ENCODE results near the gene C5AR2. TPM values are rescaled to one million over a fixed set of nuclear protein-coding genes. Genes with fewer than 3 reads are reported as not detected.
"Not testable (repeated sequence)": the region's sequence is repeated elsewhere in the genome, so short reads cannot be mapped to it uniquely, and the experiment has no call there.

The C5AR2 gene
- total RNA-seq (2014; rRNA removed; shearing (Covaris generic)): 0.17 TPM in 1 of 2 replicates, not detected in the other

- DNase-seq (ENCODE audit: low read depth): peak; percentile 38
Observed at GRCh38 chr19:47331931-47332547, at the start of gene C5AR2. C5AR2 (plus strand) TSS chr19:47332175; CDS start chr19:47340800, 8,625 bp downstream.

- DNase-seq (ENCODE audit: low read depth): no peak
Observed at GRCh38 chr19:47283405-47284059, 48.4 kb upstream of the C5AR2 start.

GRCh38 chr19:47284324-47284899 lies 47.6 kb upstream of the C5AR2 start:
- peak; percentile 46 for DNase-seq (ENCODE audit: low read depth)

- DNase-seq (ENCODE audit: low read depth): peak; percentile 74
Observed at GRCh38 chr19:47296036-47296435, 35.9 kb upstream of the C5AR2 start.

- DNase-seq (ENCODE audit: low read depth): not testable (repeated sequence)
Observed at GRCh38 chr19:47300867-47301266, 31.1 kb upstream of the C5AR2 start.

GRCh38 chr19:47302249-47302648 lies 29.7 kb upstream of the C5AR2 start:
- DNase-seq (ENCODE audit: low read depth): no peak

- DNase-seq (ENCODE audit: low read depth): no peak
Observed at GRCh38 chr19:47303966-47304365, 28.0 kb upstream of the C5AR2 start.

GRCh38 chr19:47305309-47305751 lies 26.6 kb upstream of the C5AR2 start:
- peak; percentile 80 for DNase-seq (ENCODE audit: low read depth)

- DNase-seq (ENCODE audit: low read depth): no peak
Observed at GRCh38 chr19:47306303-47306702, 25.7 kb upstream of the C5AR2 start.

GRCh38 chr19:47309038-47309437 lies 22.9 kb upstream of the C5AR2 start:
- no peak for DNase-seq (ENCODE audit: low read depth)

- DNase-seq (ENCODE audit: low read depth): no peak
Observed at GRCh38 chr19:47309608-47310007, 22.4 kb upstream of the C5AR2 start, which contains the start of gene C5AR1. C5AR1 (plus strand) TSS chr19:47309861; CDS start chr19:47309896, 35 bp downstream.

- DNase-seq (ENCODE audit: low read depth): no peak
Observed at GRCh38 chr19:47310323-47310722, 21.7 kb upstream of the C5AR2 start.

GRCh38 chr19:47310819-47311218 lies 21.2 kb upstream of the C5AR2 start:
- DNase-seq (ENCODE audit: low read depth): peak; percentile 49

- DNase-seq (ENCODE audit: low read depth): no peak
Observed at GRCh38 chr19:47312366-47313006, 19.5 kb upstream of the C5AR2 start.

GRCh38 chr19:47313754-47314295 lies 18.1 kb upstream of the C5AR2 start:
- DNase-seq (ENCODE audit: low read depth): no peak

- DNase-seq (ENCODE audit: low read depth): peak; percentile 92
Observed at GRCh38 chr19:47315125-47315821, 16.7 kb upstream of the C5AR2 start.

GRCh38 chr19:47316513-47316912 lies 15.5 kb upstream of the C5AR2 start:
- DNase-seq (ENCODE audit: low read depth): no peak

- DNase-seq (ENCODE audit: low read depth): no peak
Observed at GRCh38 chr19:47319923-47320871, 11.8 kb upstream of the C5AR2 start.

- no peak for DNase-seq (ENCODE audit: low read depth)
Observed at GRCh38 chr19:47321630-47322029, 10.3 kb upstream of the C5AR2 start.

GRCh38 chr19:47322058-47322457 lies 9.9 kb upstream of the C5AR2 start:
- no peak for DNase-seq (ENCODE audit: low read depth)
